ENCODE results near the gene ZNF287.
"Not testable (repeated sequence)": the region's sequence is repeated elsewhere in the genome, so short reads cannot be mapped to it uniquely, and the experiment has no call there.

The ZNF287 gene

DNA sequence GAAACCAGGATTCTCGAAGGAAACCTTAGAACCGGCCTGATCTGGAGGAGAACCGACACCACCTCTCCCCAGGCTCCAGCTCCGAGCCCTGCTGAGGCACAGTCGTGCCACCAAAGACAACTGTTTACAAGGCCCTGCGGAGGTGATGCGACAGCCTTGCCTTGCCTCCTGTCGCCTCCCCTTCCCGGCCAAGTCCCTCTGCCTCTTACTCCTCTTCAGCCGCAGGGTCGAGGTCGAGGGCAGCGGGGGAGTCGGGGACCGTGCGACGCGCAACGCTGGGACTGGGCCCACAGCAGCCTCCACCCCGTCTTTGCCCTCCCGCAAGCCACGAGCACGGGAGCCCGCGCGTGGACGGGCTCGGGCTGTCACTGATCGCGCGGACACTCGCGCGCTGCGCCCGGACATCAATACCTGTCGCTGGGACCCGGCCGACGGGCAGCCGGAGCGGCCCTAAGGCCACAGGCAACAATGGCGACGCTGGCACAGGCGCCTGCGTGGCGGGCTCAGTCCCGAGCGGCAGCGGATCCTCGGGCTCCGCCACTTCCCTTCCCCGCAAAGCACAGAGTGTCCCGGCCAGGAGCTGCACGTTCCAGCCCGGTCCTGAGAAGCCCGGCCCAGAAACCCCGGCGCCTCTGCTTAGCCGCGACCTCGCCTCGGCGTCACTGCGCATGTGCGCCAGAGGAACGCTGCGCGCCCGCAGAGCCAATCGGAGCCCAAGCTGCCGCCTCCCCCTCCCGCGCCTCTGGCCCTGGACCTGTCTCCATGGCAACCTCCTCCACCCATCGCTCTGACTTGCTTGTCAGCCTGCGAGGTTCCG lies at the start of gene ZNF287:
ZNF287 (minus strand) TSS at position 664 of the 817 bp plus-strand sequence. CDS start 1,473 bp downstream, outside the sequence.
- DNase-seq = peak; percentile 77

DNA sequence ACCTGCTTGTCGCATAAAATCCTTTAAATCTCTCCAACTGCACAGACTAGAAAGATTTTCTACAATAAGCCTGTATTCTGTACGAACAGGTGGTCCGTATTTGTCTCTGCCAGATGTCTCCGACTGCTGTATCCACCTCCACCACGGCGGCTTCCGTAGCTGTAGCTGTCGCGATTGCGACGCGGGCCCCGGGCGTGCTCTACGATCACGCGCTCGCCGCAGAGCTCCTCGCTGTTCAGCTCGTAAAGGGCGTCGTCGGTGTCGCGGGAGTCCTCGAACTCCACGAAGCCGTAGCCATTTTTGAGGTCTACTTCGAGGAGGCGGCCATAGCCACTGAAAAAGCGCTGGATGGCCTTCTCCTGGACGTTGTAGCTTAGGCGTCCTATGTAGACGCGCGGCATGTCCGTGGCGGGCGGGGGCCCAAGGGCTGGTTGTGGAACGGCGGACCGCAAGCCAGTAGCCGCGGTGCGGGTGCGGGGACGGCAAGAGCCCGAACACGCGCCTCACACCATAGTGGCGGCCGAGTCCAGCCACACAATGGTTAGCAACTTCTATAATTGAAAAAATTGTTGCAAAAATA lies 48.6 kb upstream of the ZNF287 start:
- DNase-seq = no peak

DNA sequence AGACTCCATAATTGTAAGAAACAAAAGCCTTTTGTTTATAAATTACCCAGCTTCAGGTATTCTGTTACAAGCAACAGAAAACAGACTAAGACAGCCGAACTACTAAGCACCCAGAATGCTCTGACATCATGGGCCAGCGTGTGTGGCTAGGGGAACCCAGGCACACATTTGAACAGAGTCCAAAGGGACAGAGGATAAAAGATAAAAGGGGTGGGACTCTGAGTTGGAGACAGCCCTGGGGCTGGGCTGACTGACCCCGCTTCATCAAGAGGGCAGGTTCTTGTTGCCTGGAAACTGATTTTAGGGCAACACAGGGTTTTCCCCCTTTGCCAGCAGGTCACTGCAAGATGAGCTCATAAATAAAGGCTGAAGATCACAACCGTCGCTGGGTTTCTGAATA lies 30.5 kb upstream of the ZNF287 start:
- no peak for DNase-seq

DNA sequence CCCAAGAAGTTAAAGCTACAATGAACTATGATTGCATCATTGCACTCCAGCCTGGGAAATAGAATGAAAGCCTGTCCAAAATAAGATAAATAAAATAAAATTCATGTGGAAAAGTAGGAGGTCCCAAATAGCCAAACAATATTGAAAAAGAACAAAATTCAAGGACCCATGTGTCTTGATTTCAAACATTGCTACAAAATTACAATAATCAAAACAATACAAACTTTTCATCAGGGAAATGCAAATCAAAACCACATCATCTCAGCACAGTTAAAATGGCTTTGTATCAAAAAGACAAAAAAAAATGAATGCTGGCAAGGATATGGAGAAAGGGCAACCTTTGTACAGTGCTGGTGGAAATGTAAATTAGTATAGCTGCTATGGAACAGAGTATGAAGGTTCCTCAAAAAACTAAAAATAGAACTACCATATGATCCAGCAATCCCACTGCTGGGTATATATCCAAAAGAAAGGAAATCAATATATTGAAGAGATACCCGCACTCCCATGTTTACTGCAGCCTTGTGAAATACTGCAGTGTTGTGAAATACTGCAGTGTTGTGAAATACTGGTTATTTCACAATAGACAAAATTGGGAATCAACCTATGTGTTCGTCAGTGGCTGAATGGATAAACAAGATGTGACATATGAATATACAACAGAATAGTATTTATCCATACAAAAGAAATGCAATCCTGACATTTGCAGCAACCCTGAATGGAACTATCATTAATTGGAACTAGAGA lies 24.5 kb upstream of the ZNF287 start:
- no peak for DNase-seq

DNA sequence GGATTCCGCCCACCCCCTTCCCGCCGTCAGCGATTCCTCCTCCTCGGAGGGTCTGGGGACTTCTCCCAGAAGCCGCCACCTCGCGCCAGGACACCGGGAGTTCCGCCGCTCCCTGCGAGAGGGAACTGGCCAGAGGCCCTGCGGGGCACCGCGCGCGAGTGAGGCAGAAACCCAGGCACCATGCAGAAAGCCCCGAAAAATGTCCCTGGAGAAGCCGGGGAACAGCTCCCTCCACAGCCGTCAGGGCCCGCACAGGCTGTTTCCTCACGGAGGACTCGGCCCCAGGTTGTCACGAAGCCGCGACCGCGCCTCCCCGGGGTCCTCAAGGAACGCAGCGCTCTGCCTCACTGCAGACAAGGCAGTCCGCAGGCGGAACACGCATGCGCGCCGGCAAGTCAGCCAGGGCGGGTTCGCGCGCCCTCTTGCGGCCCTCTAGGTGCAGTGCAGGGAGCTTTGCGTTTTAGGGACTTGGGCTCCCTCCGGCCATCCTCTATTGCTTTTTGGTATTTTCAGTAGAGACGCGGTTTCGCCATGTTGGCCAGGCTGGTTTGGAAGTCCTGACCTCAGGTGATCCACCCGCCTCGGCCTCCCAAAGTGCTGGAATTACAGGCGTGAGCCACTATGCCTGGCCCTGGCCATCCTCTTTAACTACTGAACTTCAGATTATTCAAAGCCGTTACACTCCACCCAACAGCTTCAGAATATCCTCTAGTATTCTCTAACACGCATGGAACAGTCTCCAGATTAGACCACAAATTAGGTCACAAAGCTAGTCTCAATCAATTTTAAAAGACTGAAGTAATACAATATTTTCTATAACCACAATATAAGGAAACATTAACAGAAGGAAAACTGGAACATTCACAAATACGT lies 20.3 kb upstream of the ZNF287 start:
- peak; percentile 67 for DNase-seq

- DNase-seq = no peak
Measured at GRCh38 chr17:16585796-16586195, 16.8 kb upstream of the ZNF287 start.

GRCh38 chr17:16584273-16584995 lies 15.4 kb upstream of the ZNF287 start:
- peak; percentile 81 for DNase-seq

GRCh38 chr17:16583781-16584180 lies 14.8 kb upstream of the ZNF287 start:
- no peak for DNase-seq

GRCh38 chr17:16573466-16573865 lies 4.5 kb upstream of the ZNF287 start:
- DNase-seq = no peak

DNA sequence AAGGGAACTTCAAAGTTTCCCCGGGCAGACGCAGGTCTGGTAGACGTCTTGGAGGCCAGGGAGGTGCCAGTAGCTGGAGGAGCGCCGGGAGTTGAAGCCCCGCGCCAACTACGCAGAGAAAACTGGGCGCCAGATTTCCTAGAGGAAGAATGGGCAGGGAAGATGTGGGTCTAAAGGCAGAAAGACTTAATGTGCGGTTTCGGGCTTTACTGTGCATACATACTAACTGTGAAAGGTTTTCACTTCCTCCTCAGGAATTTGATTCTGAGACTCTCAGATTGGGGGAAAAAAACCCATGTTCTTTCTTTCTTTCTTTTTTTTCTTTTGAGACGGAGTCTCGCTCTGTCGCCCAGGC lies 331 bp upstream of the ZNF287 start:
- DNase-seq = no peak

DNA sequence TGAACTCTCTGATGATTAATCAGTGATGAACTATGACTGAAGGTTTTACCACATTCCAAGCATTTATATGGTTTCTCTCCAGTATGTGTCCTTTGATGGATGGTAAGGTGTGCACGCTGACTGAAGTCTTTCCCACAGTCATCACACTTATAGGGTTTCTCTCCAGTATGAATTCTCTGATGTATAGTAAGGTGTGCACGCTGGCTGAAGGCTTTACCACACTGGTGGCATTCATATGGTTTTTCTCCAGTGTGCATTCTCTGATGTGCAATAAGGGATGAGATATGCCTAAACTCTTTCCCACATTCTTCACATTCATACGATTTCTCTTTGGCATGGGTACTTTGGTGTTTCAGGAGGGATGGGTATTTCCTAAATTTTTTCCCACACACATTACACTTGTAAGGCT lies 16.4 kb downstream of the ZNF287 start:
- DNase-seq = no peak

DNA sequence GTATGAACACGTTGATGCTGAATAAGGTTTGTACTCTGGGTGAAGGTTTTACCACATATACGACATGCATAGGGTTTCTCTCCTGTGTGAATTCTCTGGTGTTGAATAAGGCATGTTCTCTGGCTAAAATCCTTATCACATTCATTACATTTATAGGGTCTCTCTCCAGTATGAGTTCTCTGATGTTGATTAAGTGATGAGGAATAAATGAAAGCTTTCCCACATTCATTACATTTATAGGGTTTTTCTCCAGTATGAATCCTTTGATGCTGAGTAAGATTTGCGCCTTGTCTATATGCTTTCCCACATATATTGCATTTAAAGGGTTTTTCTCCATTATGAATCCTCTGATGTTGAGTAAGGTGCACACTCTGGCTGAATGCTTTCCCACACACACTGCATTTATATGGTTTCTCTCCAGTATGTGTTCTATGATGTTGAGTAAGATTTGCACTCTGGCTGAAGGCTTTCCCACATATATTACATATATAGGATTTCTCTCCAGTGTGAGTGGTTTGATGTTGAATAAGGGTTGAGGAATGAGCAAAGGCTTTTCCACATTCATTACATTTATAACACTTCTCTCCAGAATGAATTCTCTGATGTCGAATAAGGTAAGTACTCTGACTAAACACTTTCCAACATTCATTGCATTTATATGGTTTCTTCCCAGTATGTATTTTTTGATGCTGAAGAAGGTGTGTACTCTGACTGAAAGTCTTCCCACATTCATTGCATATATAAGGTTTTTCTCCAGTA lies 16.9 kb downstream of the ZNF287 start:
- no peak for DNase-seq

DNA sequence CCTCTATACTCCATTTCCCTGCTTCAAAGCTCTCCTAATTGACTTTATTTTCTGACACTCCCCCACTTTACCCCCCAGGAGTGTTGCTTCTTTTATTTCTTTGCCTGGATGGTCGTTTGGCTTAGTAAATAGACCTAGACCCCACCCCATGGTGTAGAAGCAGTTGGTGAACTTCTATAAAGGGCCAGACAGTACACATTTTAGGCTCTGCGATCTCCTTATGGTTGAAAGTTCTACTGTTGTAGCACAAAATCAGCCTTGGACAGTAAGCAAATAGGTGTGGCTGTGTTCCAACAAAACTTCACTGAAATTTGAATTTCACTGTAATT lies 31.9 kb downstream of the ZNF287 start:
- DNase-seq = no peak

DNA sequence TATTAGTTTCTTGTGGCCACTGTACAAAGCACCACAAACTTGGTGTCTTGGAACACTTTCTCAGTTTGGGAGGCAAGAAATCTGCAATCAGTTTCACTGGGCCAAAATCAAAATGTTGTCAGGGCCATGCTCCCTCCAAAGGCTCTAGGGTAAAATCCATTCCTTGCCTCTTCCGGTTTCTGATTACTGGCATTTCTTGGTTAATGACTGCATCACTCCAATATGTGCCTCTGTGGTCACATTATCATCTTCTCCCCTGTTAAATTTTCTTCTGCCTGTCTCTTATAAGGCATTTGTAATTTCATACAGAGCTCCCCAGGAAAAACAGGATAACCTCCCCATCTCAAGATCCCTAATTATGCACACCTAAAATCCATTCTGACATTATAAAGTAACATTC lies 34.8 kb downstream of the ZNF287 start:
- no peak for DNase-seq

- DNase-seq = no peak
Measured at GRCh38 chr17:16529906-16530305, 39.1 kb downstream of the ZNF287 start.

DNA sequence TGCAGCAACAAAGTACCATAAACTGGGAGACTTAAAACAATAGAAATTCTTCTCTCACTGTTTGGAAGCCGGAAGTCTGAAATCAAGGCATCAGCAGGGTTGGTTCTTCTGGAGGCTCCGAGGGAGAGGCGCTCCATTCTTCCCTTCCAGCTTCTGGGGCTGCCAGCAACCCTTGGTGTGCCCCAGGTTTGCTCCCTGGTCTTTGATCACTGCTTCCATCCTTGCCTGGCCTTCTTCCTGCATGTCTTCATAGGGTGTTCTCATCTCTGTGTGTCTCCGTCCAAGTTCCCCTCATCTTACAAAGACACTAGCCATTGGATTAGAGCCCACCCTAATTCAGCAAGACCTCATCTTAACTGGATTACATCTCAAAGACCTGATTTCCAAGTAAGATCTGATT lies 41.7 kb downstream of the ZNF287 start:
- DNase-seq = no peak

DNA sequence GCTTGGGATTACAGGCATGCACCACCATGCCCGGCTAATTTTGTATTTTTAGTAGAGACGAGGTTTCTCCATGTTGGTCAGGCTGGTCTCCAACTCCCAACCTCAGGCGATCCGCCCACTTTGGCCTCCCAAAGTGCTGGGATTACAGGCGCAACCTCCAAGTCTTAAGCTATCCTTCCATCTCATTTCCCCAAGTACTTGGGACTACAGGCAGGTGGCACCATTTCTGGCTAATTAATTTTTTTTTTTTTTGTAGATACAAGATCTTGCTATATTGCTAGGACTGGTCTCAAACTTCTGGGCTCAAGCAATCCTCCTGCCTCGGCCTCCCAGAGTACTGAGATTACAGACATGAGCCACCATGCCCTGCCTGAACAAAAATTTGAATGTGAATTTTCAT lies 43.4 kb downstream of the ZNF287 start:
- DNase-seq = not testable (repeated sequence)

DNA sequence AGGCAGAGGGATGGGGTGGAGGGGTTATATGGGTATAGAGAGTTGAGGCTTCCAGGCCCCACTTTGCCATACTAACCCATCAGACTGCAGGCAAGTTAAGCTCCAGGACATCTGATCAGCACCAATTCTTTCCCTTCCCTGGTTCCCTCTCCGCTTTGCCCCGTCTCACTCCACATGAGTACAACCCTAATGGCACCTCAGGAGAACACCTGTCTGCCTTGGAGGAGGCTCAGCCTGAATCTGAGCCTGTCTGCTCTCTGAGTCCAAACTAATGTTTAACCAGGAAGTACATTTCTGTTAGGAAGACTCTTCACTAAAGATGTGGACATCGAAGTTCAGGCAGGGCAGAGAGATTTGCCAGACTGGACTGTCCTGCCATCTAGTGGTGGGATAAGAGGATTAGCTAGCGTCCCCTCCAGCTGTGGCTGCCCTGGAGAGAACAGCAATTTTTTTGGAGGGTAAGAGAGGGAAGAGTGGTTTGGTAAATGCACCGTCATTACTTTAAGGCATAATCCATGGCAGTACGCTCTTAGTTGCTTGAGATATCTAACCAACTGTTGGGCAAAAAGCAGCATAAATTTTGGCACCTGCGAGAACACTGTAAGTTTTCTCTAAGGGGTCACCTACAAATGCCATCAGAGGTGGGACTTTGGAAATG lies 47.8 kb downstream of the ZNF287 start:
- peak; percentile 53 for DNase-seq

GRCh38 chr17:16519021-16519420 lies 50.0 kb downstream of the ZNF287 start:
- DNase-seq = no peak

DNA sequence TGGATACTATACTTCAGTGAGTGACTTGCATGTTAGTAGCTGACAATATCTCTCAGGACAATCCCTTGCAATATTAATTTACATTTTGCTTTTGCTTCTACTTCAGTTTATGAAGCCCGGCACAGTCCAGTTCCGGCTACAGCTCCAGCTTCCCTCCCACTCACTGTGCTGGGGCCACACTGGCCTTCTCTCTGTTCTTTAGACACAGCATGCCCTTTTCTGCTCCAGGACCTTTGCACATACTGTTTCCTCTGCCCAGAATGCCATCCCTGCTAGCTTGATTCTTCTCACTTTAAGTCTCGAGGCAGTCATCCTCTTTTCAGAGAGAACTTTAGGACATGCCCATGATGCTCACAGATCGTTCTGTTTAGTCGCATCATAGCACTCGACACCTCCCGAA lies 51.5 kb downstream of the ZNF287 start:
- no peak for DNase-seq

- DNase-seq = no peak
Measured at GRCh38 chr17:16516594-16517051, 52.4 kb downstream of the ZNF287 start.
